GM12892 (cell line): ENCODE results near the gene LILRA1. TPM values are rescaled to one million over a fixed set of nuclear protein-coding genes. Genes with fewer than 3 reads are reported as not detected.
A peak's percentile ranks its signal among the peaks of the same experiment; 100 is the strongest.
"Not testable (repeated sequence)": the region's sequence is repeated elsewhere in the genome, so short reads cannot be mapped to it uniquely, and the experiment has no call there.

ENCODE experiments used
- DNase-seq: peaks from one replicate; pipeline ENCODE4 v3.0.0; 2011; ENCODE audit not compliant: insufficient read length
- FAIRE-seq: peaks from 2 replicates; lab custom pipeline; 2011; peaks lifted over from hg19 to GRCh38; lab: Jason Lieb, UNC
- POLR2A ChIP-seq: IDR thresholded peaks from 2 replicates; pipeline ENCODE4 v1.6.1; 2011; ENCODE audit warnings: low read depth, low read length, control low read depth
- POLR2AphosphoS5 ChIP-seq: IDR thresholded peaks from 2 replicates; pipeline ENCODE4 v1.6.1; 2011; ENCODE audit warnings: low read depth, low read length, control low read depth
- TAF1 ChIP-seq: IDR thresholded peaks from 2 replicates; pipeline ENCODE4 v1.6.1; 2011; ENCODE audit warnings: low read depth, mild to moderate bottlenecking, control low read depth, low read length, borderline replicate concordance
- polyA plus RNA-seq: library from polyadenylated mRNA; unstranded; fragments of >200 nt; gene quantifications from one replicate; pipeline ENCODE4 v1.2.1, GENCODE V29; 2012; ENCODE audit warnings: missing spikeins, inconsistent platforms; ENCODE audit not compliant: missing spikeins

The LILRA1 gene
- polyA plus RNA-seq: not detected

GRCh38 chr19:54593445-54593844 lies at the start of gene LILRA1:
Gene LILRA1, plus strand, starts transcription at chr19:54593632. Its CDS starts 613 bp downstream, at chr19:54594245.
- DNase-seq, FAIRE-seq: not testable (repeated sequence)

- TF ChIP-seq POLR2A (no peak), POLR2AphosphoS5 (no peak), TAF1 (no peak)
- FAIRE-seq (no peak), DNase-seq (no peak)
Measured at GRCh38 chr19:54548806-54549205, 44.6 kb upstream of the LILRA1 start.

GRCh38 chr19:54549224-54549623 lies 44.2 kb upstream of the LILRA1 start:
- DNase-seq: no peak
- TF ChIP-seq TAF1: no peak
- no peak for TF ChIP-seq POLR2AphosphoS5
- TF ChIP-seq POLR2A: no peak
- no peak for FAIRE-seq

GRCh38 chr19:54551293-54551692 lies 42.1 kb upstream of the LILRA1 start:
- FAIRE-seq: no peak
- no peak for TF ChIP-seq POLR2A
- TF ChIP-seq POLR2AphosphoS5: no peak
- TF ChIP-seq TAF1: no peak
- DNase-seq: no peak

GRCh38 chr19:54551950-54552912 lies 41.2 kb upstream of the LILRA1 start:
- FAIRE-seq: peak; percentile 70
- TF ChIP-seq POLR2A (no peak), POLR2AphosphoS5 (no peak), TAF1 (no peak)

GRCh38 chr19:54552913-54553310 lies 40.5 kb upstream of the LILRA1 start:
- TF ChIP-seq POLR2A (no peak), TAF1 (no peak), POLR2AphosphoS5 (no peak)
- FAIRE-seq (no peak), DNase-seq (no peak)

More at GRCh38 chr19:54551950-54552912, 41.2 kb upstream of the LILRA1 start:
- DNase-seq: no peak

- DNase-seq (no peak), FAIRE-seq (no peak)
- no peak for TF ChIP-seq TAF1
- no peak for TF ChIP-seq POLR2AphosphoS5
- TF ChIP-seq POLR2A: no peak
Measured at GRCh38 chr19:54554006-54554405, 39.4 kb upstream of the LILRA1 start.

GRCh38 chr19:54554896-54555295 lies 38.5 kb upstream of the LILRA1 start:
- FAIRE-seq (no peak), DNase-seq (no peak)

GRCh38 chr19:54556194-54556593 lies 37.2 kb upstream of the LILRA1 start:
- DNase-seq: no peak
- no peak for TF ChIP-seq TAF1
- no peak for TF ChIP-seq POLR2AphosphoS5
- no peak for TF ChIP-seq POLR2A
- peak; percentile 50 for FAIRE-seq

More at GRCh38 chr19:54554896-54555295, 38.5 kb upstream of the LILRA1 start:
- TF ChIP-seq POLR2A: no peak
- no peak for TF ChIP-seq POLR2AphosphoS5
- TF ChIP-seq TAF1: no peak

- TF ChIP-seq POLR2AphosphoS5: no peak
- TF ChIP-seq POLR2A: no peak
- no peak for TF ChIP-seq TAF1
- FAIRE-seq: no peak
Measured at GRCh38 chr19:54558339-54558738, 35.1 kb upstream of the LILRA1 start.

GRCh38 chr19:54560881-54561385 lies 32.5 kb upstream of the LILRA1 start:
- no peak for TF ChIP-seq POLR2A
- no peak for TF ChIP-seq TAF1
- no peak for TF ChIP-seq POLR2AphosphoS5
- no peak for DNase-seq
- FAIRE-seq: no peak

More at GRCh38 chr19:54558339-54558738, 35.1 kb upstream of the LILRA1 start:
- no peak for DNase-seq

- TF ChIP-seq POLR2A (no peak), TAF1 (no peak), POLR2AphosphoS5 (no peak)
- FAIRE-seq (no peak), DNase-seq (no peak)
Measured at GRCh38 chr19:54561840-54562239, 31.6 kb upstream of the LILRA1 start.

GRCh38 chr19:54563206-54563605 lies 30.2 kb upstream of the LILRA1 start:
- not testable (repeated sequence) for DNase-seq, FAIRE-seq
